Endodermal cell (in vitro differentiated cells): ENCODE results near the gene KCNC1. TPM values are rescaled to one million over a fixed set of nuclear protein-coding genes. Genes with fewer than 3 reads are reported as not detected.
A peak's percentile ranks its signal among the peaks of the same experiment; 100 is the strongest.

Source experiments
- DNase-seq: peaks from one replicate; pipeline ENCODE4 v3.0.0-alpha.2; 2017
- H3K27ac ChIP-seq: 2 replicates; pipeline ENCODE4 v1.5.1; 2013; ENCODE audit warnings: mild to moderate bottlenecking, low read depth, low read length, moderate library complexity
- H3K27me3 ChIP-seq: 2 replicates; pipeline ENCODE4 v1.6.1; 2013; ENCODE audit warnings: mild to moderate bottlenecking, low read length, moderate library complexity; ENCODE audit not compliant: insufficient read depth, control insufficient read depth, poor library complexity, severe bottlenecking
- H3K36me3 ChIP-seq: 2 replicates; pipeline ENCODE4 v1.7.0; 2013; ENCODE audit warnings: mild to moderate bottlenecking, low read length, moderate library complexity; ENCODE audit not compliant: control insufficient read depth, insufficient read depth
- H3K4me1 ChIP-seq: one replicate; pipeline ENCODE4 v1.7.0; 2013; ENCODE audit warnings: low read length; ENCODE audit not compliant: control insufficient read depth, insufficient read depth
- H3K4me3 ChIP-seq: 2 replicates; pipeline ENCODE4 v1.5.1; 2013; ENCODE audit warnings: mild to moderate bottlenecking, low read length, moderate library complexity
- H3K9ac ChIP-seq: 2 replicates; pipeline ENCODE4 v1.6.1; 2013; ENCODE audit warnings: mild to moderate bottlenecking, low read length, moderate library complexity; ENCODE audit not compliant: poor library complexity, severe bottlenecking; ENCODE audit errors: extremely low read depth
- H3K9me3 ChIP-seq: 2 replicates; pipeline ENCODE4 v1.6.1; 2013; ENCODE audit warnings: mild to moderate bottlenecking, low read length, moderate library complexity; ENCODE audit not compliant: control insufficient read depth
- H3K27ac Mint-ChIP-seq: 2 replicates; pipeline ENCODE4 v1.8.0; 2020; ENCODE audit warnings: mixed read lengths
- H3K27me3 Mint-ChIP-seq: 2 replicates; pipeline ENCODE4 v1.8.0; 2021; ENCODE audit warnings: mild to moderate bottlenecking, mixed read lengths; ENCODE audit not compliant: insufficient read depth
- H3K36me3 Mint-ChIP-seq: 2 replicates; pipeline ENCODE4 v1.8.0; 2020; ENCODE audit warnings: low read depth, mixed read lengths
- H3K4me1 Mint-ChIP-seq: 2 replicates; pipeline ENCODE4 v1.8.0; 2020; ENCODE audit warnings: mixed read lengths
- H3K4me3 Mint-ChIP-seq: 2 replicates; pipeline ENCODE4 v1.8.0; 2020; ENCODE audit warnings: mild to moderate bottlenecking, moderate library complexity, mixed read lengths
- H3K9me3 Mint-ChIP-seq: 2 replicates; pipeline ENCODE4 v1.8.0; 2020; ENCODE audit warnings: mild to moderate bottlenecking, mixed read lengths
- WGBS, 2 experiments: methylation state at CpG; one replicate each; pipeline versions ENCODE4 v1.1.5 to v1.1.7; 2013; ENCODE audit warnings: missing lambda C conversion rate in 2 of 2, mixed read lengths in 1 of 2; ENCODE audit not compliant: insufficient coverage in 1 of 2, insufficient read length in 1 of 2; 5-methylcytosine and 5-hydroxymethylcytosine counted together
- total RNA-seq, 2 donors: library from RNA; stranded (reverse); fragmentation: NEBNext Ultra II Directional in 1 of 2; extraction: Animal tissue kit (Norgen Biotek cat#: 25700) in 1 of 2; gene quantifications; 2 replicates in 1 of 2; 3 replicates in 1 of 2; pipeline ENCODE4 v1.2.1, GENCODE V29; 2021
- TF ChIP-seq, protein P1 (sequence below): fragments of 200-600 bp; sonication (generic); conservative IDR thresholded peaks from 2 replicates; pipeline ENCODE4 v1.5.0; 2021; ENCODE audit warnings: antibody characterized with exemption, mild to moderate bottlenecking

Gene KCNC1
- total RNA-seq, 2 donors from 2014 or later: not detected

GRCh38 chr11:17734986-17735817 is 621 bp downstream of the KCNC1 start:
- Histone ChIP-seq H3K36me3 (no peaks in the 10 kb centered on the region), H3K9ac (no peak overlapping the region), H3K4me1 (peaks cover 6% of the 10 kb centered on the region), H3K9me3 (no peaks in the 10 kb centered on the region), H3K27ac (no peak overlapping the region), H3K27me3 (peaks cover 70% of the 10 kb centered on the region), H3K4me3 (peak overlapping the region; percentile 60)
- Mint-ChIP-seq H3K9me3 (peaks cover 5% of the 10 kb centered on the region), H3K4me1 (peaks cover 2% of the 10 kb centered on the region), H3K27me3 (peaks cover 73% of the 10 kb centered on the region), H3K4me3 (peak overlapping the region; percentile 47), H3K27ac (no peak overlapping the region), H3K36me3 (no peaks in the 10 kb centered on the region)
- TF ChIP-seq, protein P1, sequence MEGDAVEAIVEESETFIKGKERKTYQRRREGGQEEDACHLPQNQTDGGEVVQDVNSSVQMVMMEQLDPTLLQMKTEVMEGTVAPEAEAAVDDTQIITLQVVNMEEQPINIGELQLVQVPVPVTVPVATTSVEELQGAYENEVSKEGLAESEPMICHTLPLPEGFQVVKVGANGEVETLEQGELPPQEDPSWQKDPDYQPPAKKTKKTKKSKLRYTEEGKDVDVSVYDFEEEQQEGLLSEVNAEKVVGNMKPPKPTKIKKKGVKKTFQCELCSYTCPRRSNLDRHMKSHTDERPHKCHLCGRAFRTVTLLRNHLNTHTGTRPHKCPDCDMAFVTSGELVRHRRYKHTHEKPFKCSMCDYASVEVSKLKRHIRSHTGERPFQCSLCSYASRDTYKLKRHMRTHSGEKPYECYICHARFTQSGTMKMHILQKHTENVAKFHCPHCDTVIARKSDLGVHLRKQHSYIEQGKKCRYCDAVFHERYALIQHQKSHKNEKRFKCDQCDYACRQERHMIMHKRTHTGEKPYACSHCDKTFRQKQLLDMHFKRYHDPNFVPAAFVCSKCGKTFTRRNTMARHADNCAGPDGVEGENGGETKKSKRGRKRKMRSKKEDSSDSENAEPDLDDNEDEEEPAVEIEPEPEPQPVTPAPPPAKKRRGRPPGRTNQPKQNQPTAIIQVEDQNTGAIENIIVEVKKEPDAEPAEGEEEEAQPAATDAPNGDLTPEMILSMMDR: no peak
- DNase-seq: peak; percentile 93
- 0 to 1% methylated on average over 28 to 73 of the region's 73 CpGs for WGBS, 2 experiments

GRCh38 chr11:17735818-17736578 is 1.4 kb downstream of the KCNC1 start:
- no peak overlapping the region for H3K4me3 Mint-ChIP-seq
- H3K27ac Mint-ChIP-seq: no peak overlapping the region

GRCh38 chr11:17736579-17736893 is 2.0 kb downstream of the KCNC1 start:
- no peaks in the 10 kb centered on the region for H3K9me3 ChIP-seq
- WGBS, 2 experiments: 84 to 94% methylated on average over 12 of the region's 12 CpGs
- no peak overlapping the region for H3K27ac ChIP-seq
- H3K9ac ChIP-seq: no peak overlapping the region
- no peak for DNase-seq
- Mint-ChIP-seq H3K27ac (no peak overlapping the region), H3K9me3 (peaks cover 5% of the 10 kb centered on the region), H3K36me3 (no peaks in the 10 kb centered on the region), H3K27me3 (peaks cover 75% of the 10 kb centered on the region), H3K4me3 (no peak overlapping the region), H3K4me1 (peaks cover 2% of the 10 kb centered on the region)
- no peak overlapping the region for H3K4me3 ChIP-seq
- TF ChIP-seq, protein P1: no peak
- peaks cover 68% of the 10 kb centered on the region for H3K27me3 ChIP-seq
- no peaks in the 10 kb centered on the region for H3K36me3 ChIP-seq
- H3K4me1 ChIP-seq: peaks cover 6% of the 10 kb centered on the region

More at GRCh38 chr11:17735818-17736578, 1.4 kb downstream of the KCNC1 start:
- peaks cover 5% of the 10 kb centered on the region for H3K9me3 Mint-ChIP-seq
- H3K4me3 ChIP-seq: no peak overlapping the region
- peaks cover 6% of the 10 kb centered on the region for H3K4me1 ChIP-seq
- peaks cover 70% of the 10 kb centered on the region for H3K27me3 ChIP-seq
- H3K27ac ChIP-seq: no peak overlapping the region
- peaks cover 2% of the 10 kb centered on the region for H3K4me1 Mint-ChIP-seq
- no peaks in the 10 kb centered on the region for H3K9me3 ChIP-seq
- no peaks in the 10 kb centered on the region for H3K36me3 Mint-ChIP-seq
- peaks cover 76% of the 10 kb centered on the region for H3K27me3 Mint-ChIP-seq
- DNase-seq: no peak
- H3K9ac ChIP-seq: no peak overlapping the region
- no peaks in the 10 kb centered on the region for H3K36me3 ChIP-seq
- 45 to 46% methylated on average over 71 to 102 of the region's 102 CpGs for WGBS, 2 experiments
- TF ChIP-seq, protein P1: peak; percentile 70
